Measurements from ENCODE around the gene ELAVL1.

DNA sequence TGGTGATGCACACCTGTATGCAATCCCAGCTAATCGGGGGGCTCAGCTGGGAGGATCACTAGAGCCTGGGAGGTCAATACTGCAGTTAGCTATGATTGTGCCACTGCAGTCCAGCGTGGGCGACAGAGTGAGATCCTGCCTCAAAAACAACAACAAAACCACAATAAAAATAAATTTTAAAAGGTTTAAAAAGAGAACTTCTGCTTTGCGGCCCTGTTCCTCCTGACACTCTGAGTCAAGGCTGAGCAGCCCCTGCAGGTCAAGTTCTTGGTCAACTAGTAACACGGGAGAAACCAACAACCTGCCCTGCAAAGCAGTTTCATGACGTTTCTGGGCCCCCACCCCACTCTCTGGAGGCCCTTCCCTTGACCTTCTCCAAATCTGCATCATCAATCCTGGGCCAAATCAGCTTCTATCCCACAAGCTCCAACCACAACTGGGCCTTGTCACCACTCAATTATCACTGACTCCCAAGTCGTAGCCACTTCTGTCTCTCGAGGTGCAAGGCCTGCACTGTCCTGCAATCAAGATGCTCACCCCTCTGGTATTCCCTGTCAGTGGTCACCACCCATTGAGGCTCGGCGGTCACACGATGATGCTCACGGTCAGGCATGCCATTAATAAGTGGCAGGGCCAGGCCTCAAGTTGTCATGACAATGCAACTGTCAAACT, 7.5 kb downstream of the ELAVL1 start:
- TF ChIP-seq CTCF (IDR thresholded peaks at IDR 0.05) (no peak), POLR2A (IDR thresholded peaks at IDR 0.05) (no peak)

Data from testis (tissue), 2 donors.